ENCODE measurements around the gene CPSF3. TPM values are rescaled to one million over a fixed set of nuclear protein-coding genes. Genes with fewer than 3 reads are reported as not detected.

The CPSF3 gene
- total and polyA plus RNA-seq, 9 of the 15 experiments (the other 6 are each of a cell fraction or from before 2014, with no cell fraction given) = 54.2 to 151 (median 94.5) TPM

- H3K9ac ChIP-seq (ENCODE audit: insufficient read depth in 1 of 2, low read depth in 2 of 2, low read length in 2 of 2) = no peak overlapping the region
- H3K27me3 ChIP-seq (ENCODE audit: control insufficient read depth in 2 of 2, insufficient read depth in 2 of 2, low read length in 2 of 2) = no peaks in the 10 kb centered on the region
- 94% methylated on average over 3 of the region's 3 CpGs for WGBS (ENCODE audit: insufficient coverage, low coverage, missing lambda C conversion rate)
- H3K27ac ChIP-seq (ENCODE audit: extremely low read depth, low read depth, low read length) = no peak overlapping the region
- TF ChIP-seq C11orf30 (IDR thresholded peaks at IDR 0.05; ENCODE audit: low read depth) = peak; percentile 59; the same call in 1 of the 2 replicates
- peak; percentile 26; the same call in 1 of the 2 replicates for TF ChIP-seq MAFG (tag; conservative IDR thresholded peaks at IDR 0.05)
- no peak for TF ChIP-seq NFYB (IDR thresholded peaks at IDR 0.05; ENCODE audit: extremely low read depth, insufficient read length)
- peak; percentile 86 for TF ChIP-seq ZNF316 (IDR thresholded peaks at IDR 0.05)
- TF ChIP-seq NFRKB (IDR thresholded peaks at IDR 0.05; ENCODE audit: low read depth) = no peak
- ChIA-PET CTCF (ENCODE audit: low intra/inter-chr PET ratio) (no interaction called here), POLR2A (interaction anchor here (0.6 kb wide), 1 partner anchor 868 kb away, joined by 3 read pairs; no protein-coding TSS in a partner anchor)
- BruUV-seq (replicated peaks) = no TSS peak
- H3K36me3 ChIP-seq (ENCODE audit: control insufficient read depth, insufficient read depth, low read length) = peaks cover 72% of the 10 kb centered on the region
- no peak overlapping the region for H3K4me2 ChIP-seq (ENCODE audit: insufficient read depth, low read length)
- DNase-seq (ENCODE audit: extremely low read depth in 1 of 4, low spot score in 3 of 4) = no peak
- H3K9me3 ChIP-seq (replicated peaks; ENCODE audit: control insufficient read depth, insufficient read depth, low read depth, low read length) = no peaks in the 10 kb centered on the region
- H3K79me2 ChIP-seq (ENCODE audit: control insufficient read depth, insufficient read depth, low read length) = no peaks in the 10 kb centered on the region
- H3K9me1 ChIP-seq (ENCODE audit: control insufficient read depth, insufficient read depth, low read length) = no peaks in the 10 kb centered on the region
- H4K20me1 ChIP-seq (replicated peaks; ENCODE audit: control insufficient read depth, insufficient read depth, low read length) = no peaks in the 10 kb centered on the region
- ATAC-seq = no peak
- H3K4me1 ChIP-seq (replicated peaks in 1 of 2; ENCODE audit: control insufficient read depth in 2 of 2, insufficient read depth in 2 of 2, low read length in 2 of 2) = no peaks in the 10 kb centered on the region
- FAIRE-seq = no peak
- intact Hi-C loops (cut with micrococcal nuclease) = no loop called here
- no peak overlapping the region for H3K4me3 ChIP-seq
- in situ Hi-C loops (cut with MboI) = no loop called here
- no peak overlapping the region for H2AFZ ChIP-seq (ENCODE audit: low read depth, low read length)
Measured at GRCh38 chr2:9460441-9461017, 37.1 kb downstream of the CPSF3 start.

- H3K9ac ChIP-seq (ENCODE audit: insufficient read depth in 1 of 2, low read depth in 2 of 2, low read length in 2 of 2) = no peak overlapping the region
- no peak overlapping the region for H3K27ac ChIP-seq (ENCODE audit: extremely low read depth, low read depth, low read length)
- CTCF ChIA-PET (ENCODE audit: low intra/inter-chr PET ratio) = no interaction called here
- no peak overlapping the region for H3K4me2 ChIP-seq (ENCODE audit: insufficient read depth, low read length)
- H3K4me3 ChIP-seq = no peak overlapping the region
- H3K27me3 ChIP-seq (ENCODE audit: control insufficient read depth in 2 of 2, insufficient read depth in 2 of 2, low read length in 2 of 2) = no peaks in the 10 kb centered on the region
- FAIRE-seq (no peak), ATAC-seq (no peak), DNase-seq (ENCODE audit: extremely low read depth in 1 of 4, low spot score in 3 of 4) (no peak)
- H3K36me3 ChIP-seq (ENCODE audit: control insufficient read depth, insufficient read depth, low read length) = peaks cover 73% of the 10 kb centered on the region
- POLR2A ChIA-PET = no interaction called here
- WGBS (ENCODE audit: insufficient coverage, low coverage, missing lambda C conversion rate) = 90% methylated on average over 3 of the region's 3 CpGs
- H3K9me1 ChIP-seq (ENCODE audit: control insufficient read depth, insufficient read depth, low read length) = no peaks in the 10 kb centered on the region
- no peaks in the 10 kb centered on the region for H3K9me3 ChIP-seq (replicated peaks; ENCODE audit: control insufficient read depth, insufficient read depth, low read depth, low read length)
- in situ Hi-C loops (cut with MboI) (no loop called here), intact Hi-C loops (cut with micrococcal nuclease) (no loop called here)
- H3K4me1 ChIP-seq (replicated peaks in 1 of 2; ENCODE audit: control insufficient read depth in 2 of 2, insufficient read depth in 2 of 2, low read length in 2 of 2) = peaks cover 0 to 2% of the 10 kb centered on the region in 2 experiments; a peak in 1 of 5 replicates
- H4K20me1 ChIP-seq (replicated peaks; ENCODE audit: control insufficient read depth, insufficient read depth, low read length) = no peaks in the 10 kb centered on the region
- no TSS peak for BruUV-seq (replicated peaks)
- no peak overlapping the region for H2AFZ ChIP-seq (ENCODE audit: low read depth, low read length)
- no peak for TF ChIP-seq TARDBP (IDR thresholded peaks at IDR 0.05)
- TF ChIP-seq GABPA (tag; conservative IDR thresholded peaks at IDR 0.05; ENCODE audit: low read depth) = no peak
- TF ChIP-seq CEBPZ (IDR thresholded peaks at IDR 0.05; ENCODE audit: borderline replicate concordance, low read depth, low read length) = no peak
- no peak for TF ChIP-seq ZNF197 (CRISPR knock-in tag; IDR thresholded peaks at IDR 0.05; ENCODE audit: low read depth)
- no peak for TF ChIP-seq ZBTB8A (IDR thresholded peaks at IDR 0.05; ENCODE audit: partially characterized antibody)
- TF ChIP-seq KDM5B (IDR thresholded peaks at IDR 0.05; ENCODE audit: insufficient replicate concordance, low read depth, low read length) = no peak
- TF ChIP-seq RBFOX2 (IDR thresholded peaks at IDR 0.05; ENCODE audit: low read depth, low read length) = no peak
- TF ChIP-seq ZNF586 (CRISPR knock-in tag; conservative IDR thresholded peaks at IDR 0.05) = no peak
- TF ChIP-seq TBP (optimal IDR thresholded peaks at IDR 0.05; ENCODE audit: low read depth, low read length) = no peak
- H3K79me2 ChIP-seq (ENCODE audit: control insufficient read depth, insufficient read depth, low read length) = no peaks in the 10 kb centered on the region
Measured at GRCh38 chr2:9461079-9461478, 37.6 kb downstream of the CPSF3 start.
